ENCODE measurements around the gene SNX33.
A peak's percentile ranks its signal among the peaks of the same experiment; 100 is the strongest.
"Not testable (repeated sequence)": the region's sequence is repeated elsewhere in the genome, so short reads cannot be mapped to it uniquely, and the experiment has no call there.

Gene SNX33, protein sequence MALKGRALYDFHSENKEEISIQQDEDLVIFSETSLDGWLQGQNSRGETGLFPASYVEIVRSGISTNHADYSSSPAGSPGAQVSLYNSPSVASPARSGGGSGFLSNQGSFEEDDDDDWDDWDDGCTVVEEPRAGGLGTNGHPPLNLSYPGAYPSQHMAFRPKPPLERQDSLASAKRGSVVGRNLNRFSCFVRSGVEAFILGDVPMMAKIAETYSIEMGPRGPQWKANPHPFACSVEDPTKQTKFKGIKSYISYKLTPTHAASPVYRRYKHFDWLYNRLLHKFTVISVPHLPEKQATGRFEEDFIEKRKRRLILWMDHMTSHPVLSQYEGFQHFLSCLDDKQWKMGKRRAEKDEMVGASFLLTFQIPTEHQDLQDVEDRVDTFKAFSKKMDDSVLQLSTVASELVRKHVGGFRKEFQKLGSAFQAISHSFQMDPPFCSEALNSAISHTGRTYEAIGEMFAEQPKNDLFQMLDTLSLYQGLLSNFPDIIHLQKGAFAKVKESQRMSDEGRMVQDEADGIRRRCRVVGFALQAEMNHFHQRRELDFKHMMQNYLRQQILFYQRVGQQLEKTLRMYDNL

DNA sequence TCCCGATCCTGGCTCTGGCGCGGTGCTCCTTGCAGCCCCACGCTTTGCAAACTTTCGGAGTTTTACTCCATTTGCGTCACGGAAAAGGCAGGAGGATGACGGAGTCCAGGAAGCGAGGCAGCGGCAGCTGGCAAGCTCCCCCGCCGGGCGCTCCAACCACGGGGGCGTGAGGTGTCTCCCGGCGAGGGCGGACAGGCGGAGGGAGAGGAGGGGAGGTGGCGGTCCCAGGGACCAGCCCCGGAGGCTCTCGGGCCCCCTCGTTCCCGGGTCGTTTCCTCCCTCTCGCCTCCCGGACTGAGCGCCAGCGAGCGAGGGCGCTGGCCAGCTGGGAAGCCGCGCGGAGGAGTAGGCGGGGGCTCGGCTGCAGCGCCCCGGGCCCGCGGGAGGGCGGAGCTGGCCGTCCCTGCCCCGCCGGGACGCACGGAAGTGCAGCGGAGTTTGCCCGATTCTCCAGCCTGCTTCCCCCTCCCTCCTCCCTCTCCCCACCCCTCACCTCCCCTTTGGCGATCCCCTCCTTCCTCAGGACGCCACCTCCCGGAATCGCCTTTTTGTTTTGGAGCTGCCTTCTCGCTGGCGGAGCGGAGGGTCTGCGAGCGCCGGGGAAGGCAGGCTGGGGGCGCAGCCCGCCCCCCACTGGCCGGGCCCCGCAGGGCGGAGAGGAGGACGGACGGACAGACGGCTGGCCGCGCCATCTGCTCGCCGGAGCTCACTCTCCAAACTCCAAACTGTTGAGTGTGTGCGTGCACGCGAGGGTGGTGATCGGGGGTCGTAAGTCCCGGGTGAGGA lies at the start of gene SNX33:
SNX33 (plus strand) TSS at position 543 of the 786 bp plus-strand sequence. CDS start 1,191 bp downstream, outside the sequence.
- DNase-seq (ENCODE audit: low read depth): peak; percentile 70

GRCh38 chr15:75598361-75598760 lies 49.4 kb upstream of the SNX33 start:
- no peak overlapping the region for H3K4me3 ChIP-seq (ENCODE audit: low read depth, low read length)
- no peak for DNase-seq (ENCODE audit: low read depth)

More for the DNA sequence above, at the start of gene SNX33:
- peak within 1 kb of the TSS; percentile 78 for H3K4me3 ChIP-seq (ENCODE audit: low read depth, low read length)

- no peak for DNase-seq (ENCODE audit: low read depth)
- no peak overlapping the region for H3K4me3 ChIP-seq (ENCODE audit: low read depth, low read length)
Observed at GRCh38 chr15:75599401-75599800, 48.3 kb upstream of the SNX33 start.

DNA sequence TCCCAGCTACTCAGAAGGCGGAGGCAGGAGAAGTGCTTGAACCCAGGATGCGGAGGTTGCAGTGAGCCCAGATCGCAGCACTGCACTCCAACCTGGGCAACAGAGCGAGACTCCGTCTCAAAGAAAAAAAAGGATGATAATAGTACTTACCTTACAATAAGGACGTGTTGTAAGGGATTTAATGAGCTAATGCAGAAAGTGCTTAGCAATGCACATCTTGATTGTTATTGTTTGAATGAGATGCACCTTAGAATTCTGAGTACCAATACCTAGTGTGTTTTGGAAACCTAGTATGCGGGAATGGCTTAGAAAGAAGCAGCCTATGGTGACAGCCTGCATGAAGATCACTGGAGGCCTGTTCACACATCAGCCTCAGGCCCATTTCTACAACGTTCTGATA lies 41.7 kb upstream of the SNX33 start:
- DNase-seq (ENCODE audit: low read depth): no peak
- H3K4me3 ChIP-seq (ENCODE audit: low read depth, low read length): no peak overlapping the region

DNA sequence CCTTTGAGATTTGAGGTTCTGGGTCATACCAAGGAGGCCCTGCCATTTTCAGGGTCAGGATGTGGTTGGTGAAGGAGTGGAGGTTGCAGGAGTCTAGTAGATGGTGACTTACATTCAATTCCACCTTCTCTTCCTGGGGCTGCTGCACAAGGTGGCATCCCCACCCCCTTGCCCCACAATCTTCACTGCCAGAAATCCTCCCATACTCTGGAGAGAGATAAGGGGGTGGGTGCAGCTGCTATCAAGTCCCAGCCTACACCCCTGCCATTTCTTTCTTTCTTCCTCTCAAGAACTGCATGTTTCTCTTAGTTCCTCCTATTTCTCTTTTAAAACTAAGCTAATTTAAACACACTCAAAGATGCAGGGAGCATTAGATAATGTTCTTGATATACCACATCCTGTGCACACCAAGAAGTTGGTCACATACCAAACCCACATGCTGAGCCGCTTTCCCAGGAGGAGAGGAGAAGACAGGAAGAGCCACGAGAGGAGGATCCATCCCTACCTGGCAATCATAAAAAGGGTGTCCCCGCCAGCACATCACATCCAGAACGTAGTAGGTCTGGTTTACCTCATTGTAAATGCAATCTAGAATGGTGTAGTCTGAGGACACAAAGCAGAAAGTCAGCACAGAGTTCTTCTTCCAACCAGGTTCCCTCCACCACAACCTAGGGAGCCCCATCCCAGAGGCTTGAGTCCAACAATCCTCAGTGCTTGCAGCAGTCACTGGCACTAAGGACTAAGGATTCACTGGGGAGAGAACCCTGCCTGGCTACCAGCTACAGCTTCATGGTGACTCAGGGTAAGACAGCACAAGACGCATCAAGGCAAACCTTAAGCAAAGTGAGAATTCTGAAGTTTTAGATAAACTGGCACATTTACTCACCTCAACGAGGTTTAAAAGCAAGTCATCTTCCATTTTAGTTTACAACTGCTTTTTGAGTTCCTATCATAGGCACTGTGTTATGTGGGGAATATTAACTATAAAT lies 40.7 kb upstream of the SNX33 start:
- no peak for DNase-seq (ENCODE audit: low read depth)

GRCh38 chr15:75616766-75617165 lies 30.9 kb upstream of the SNX33 start:
- no peak overlapping the region for H3K4me3 ChIP-seq (ENCODE audit: low read depth, low read length)
- DNase-seq (ENCODE audit: low read depth): no peak

More for the DNA sequence above, 40.7 kb upstream of the SNX33 start:
- no peak overlapping the region for H3K4me3 ChIP-seq (ENCODE audit: low read depth, low read length)

- H3K4me3 ChIP-seq (ENCODE audit: low read depth, low read length): peak overlapping the region; percentile 43
- no peak for DNase-seq (ENCODE audit: low read depth)
Observed at GRCh38 chr15:75620058-75620820, 27.5 kb upstream of the SNX33 start.

- DNase-seq (ENCODE audit: low read depth): peak; percentile 84
- H3K4me3 ChIP-seq (ENCODE audit: low read depth, low read length): peak overlapping the region; percentile 43
Observed at GRCh38 chr15:75620841-75621391, 26.8 kb upstream of the SNX33 start.

DNA sequence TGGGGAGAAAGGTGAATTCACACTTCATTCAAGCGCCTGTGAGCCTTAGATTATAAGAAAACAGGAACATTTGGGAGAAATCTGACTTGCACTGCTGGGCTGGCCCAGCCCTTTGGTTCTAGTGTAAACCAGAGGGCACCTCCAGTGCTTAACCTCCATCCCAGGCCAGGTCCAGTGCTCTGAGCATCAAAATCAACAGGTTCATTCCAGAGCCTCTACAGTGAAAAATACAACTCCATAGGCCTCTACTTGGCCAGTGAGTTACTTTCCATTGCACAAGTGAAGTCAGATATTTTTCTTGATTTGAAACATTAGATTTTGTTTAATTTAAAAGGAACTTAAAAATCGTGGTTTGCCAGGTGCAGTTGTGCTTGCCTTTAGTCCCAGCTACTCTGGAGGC lies 25.2 kb upstream of the SNX33 start:
- no peak for DNase-seq (ENCODE audit: low read depth)
- H3K4me3 ChIP-seq (ENCODE audit: low read depth, low read length): no peak overlapping the region

DNA sequence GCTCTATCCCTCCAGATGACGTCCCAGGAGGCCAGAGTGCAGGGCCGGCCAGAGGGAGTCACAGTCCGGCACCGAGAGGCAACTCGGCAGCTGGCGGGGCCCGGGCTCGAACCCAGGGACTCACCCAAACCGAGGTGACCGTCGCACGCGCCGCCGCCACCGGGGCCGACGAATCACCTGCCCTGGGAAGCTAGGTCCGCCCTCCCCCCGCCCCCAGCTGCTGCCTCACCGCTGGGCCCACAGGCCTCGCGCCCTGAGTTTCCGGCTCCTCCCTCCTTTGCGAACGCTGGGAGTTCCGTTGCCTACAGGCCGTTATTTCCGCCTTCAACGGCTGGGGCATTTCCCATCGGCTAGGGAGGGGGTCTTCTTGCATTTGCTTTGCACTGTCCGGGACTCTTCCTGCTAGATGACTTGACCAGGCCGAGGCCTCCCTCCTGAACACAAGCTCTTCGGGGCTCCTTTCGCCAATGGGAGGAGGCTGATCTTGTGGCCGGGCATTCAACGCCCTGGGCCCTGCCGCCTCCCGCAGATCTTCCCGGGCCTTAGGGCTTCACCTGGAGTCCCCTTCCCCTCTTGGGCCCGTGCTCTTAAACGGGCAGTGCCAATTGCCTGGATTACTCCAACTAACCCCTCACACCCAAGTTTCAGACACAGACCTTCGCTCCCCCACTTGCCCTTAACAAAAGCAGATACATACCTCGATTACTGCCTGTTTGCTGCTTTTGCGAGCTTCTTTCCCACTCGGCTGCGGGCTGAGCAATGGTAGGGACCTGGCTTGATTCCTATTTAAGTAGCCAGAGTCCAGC lies 22.0 kb upstream of the SNX33 start, which contains the start of gene SNUPN:
SNUPN (minus strand) TSS at position 184 of the 806 bp plus-strand sequence. CDS start 4,674 bp downstream, outside the sequence.
- H3K4me3 ChIP-seq (ENCODE audit: low read depth, low read length): peak within 1 kb of the TSS; percentile 81
- peak; percentile 72 for DNase-seq (ENCODE audit: low read depth)

- DNase-seq (ENCODE audit: low read depth): no peak
- H3K4me3 ChIP-seq (ENCODE audit: low read depth, low read length): no peak overlapping the region
Observed at GRCh38 chr15:75631935-75632334, 15.8 kb upstream of the SNX33 start.

DNA sequence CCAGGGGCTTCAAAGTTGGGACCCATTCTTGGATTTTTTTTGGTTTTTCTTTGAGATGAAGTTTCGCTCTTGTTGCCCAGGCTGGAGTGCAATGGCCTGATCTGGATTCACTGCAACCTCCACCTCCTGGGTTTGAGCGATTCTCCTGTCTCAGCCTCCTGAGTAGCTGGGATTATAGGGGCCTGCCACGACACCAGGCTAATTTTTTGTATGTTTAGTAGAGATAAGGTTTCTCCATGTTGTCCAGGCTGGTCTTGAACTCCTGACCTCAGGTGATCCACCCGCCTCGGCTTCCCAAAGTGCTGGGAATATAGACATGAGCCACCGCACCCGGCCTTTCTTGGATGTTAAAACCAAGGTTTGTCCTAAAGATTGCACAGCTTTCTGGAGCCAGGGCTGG lies 13.8 kb upstream of the SNX33 start:
- not testable (repeated sequence) for H3K4me3 ChIP-seq (ENCODE audit: low read depth, low read length); DNase-seq (ENCODE audit: low read depth)

DNA sequence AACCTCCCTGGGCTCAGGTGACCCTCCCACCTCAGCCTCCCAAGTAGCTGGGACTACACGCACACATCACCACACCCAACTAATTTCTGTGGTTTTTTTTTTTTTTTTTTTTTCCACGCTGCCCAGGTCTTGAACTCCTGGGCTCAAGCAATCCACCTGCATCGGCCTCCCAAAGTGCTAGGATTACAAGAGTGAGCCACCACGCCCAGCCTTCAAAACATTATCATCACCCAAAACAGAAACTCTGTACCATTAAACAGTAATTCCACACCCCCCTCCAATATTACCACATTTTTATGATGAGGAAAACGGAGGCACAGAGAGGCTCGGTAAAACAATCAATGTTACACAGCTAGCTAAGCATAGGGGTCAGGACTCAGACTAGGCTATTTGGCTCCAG lies 11.7 kb upstream of the SNX33 start:
- no peak overlapping the region for H3K4me3 ChIP-seq (ENCODE audit: low read depth, low read length)
- no peak for DNase-seq (ENCODE audit: low read depth)

DNA sequence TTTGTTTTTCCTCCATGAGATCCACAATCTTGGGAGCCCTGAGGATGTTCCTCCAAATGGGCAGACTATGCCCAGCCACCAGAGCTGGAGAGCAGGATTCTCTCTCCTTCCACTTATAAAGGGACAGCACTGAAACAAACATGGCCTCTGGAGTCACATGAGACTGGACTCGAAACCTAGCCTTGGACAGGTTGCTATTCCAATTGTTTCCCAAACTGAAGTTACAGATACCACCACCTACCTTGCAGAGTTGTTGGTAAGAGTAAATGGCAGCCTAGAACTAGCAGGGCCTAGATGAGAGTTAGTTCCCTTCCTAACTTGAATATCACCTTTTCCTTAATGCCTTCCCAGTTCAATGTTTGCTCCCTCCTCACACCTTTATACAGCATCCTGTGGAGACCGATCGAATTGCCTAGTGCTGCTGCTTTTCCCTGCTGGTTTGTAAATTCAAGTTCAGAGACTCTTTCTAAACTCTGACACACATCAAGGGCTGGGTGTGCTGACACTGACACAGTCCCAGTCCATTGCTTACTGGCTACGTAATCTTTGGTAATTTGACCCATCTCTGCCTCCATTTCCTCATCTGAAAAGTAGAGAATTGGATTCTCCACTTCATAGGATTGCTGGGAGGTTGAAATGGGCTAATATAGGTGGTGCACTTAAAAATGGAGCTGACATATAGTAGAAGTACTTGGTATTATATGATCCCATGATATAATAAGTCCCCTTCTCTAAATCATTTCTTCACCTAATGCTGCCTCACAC lies 10.3 kb upstream of the SNX33 start:
- no peak overlapping the region for H3K4me3 ChIP-seq (ENCODE audit: low read depth, low read length)

GRCh38 chr15:75639191-75639708 lies 8.5 kb upstream of the SNX33 start:
- DNase-seq (ENCODE audit: low read depth): no peak
- H3K4me3 ChIP-seq (ENCODE audit: low read depth, low read length): peak overlapping the region; percentile 94

More for the DNA sequence above, 10.3 kb upstream of the SNX33 start:
- DNase-seq (ENCODE audit: low read depth): no peak
